HepG2 (cell line): ENCODE data around the gene CAMK2D. TPM values are rescaled to one million over a fixed set of nuclear protein-coding genes. Genes with fewer than 3 reads are reported as not detected.
A peak's percentile ranks its signal among the peaks of the same experiment; 100 is the strongest.

Experiments used
- HDAC2 ChIP-seq: sonication (generic); formaldehyde crosslinking; IDR thresholded peaks from 2 replicates; pipeline ENCODE4 v1.4.0; 2020; ENCODE audit warnings: missing genetic modification reagents
- PHF8 ChIP-seq: sonication (generic); formaldehyde crosslinking; IDR thresholded peaks from 2 replicates; pipeline ENCODE4 v1.5.0; 2020; ENCODE audit warnings: missing genetic modification reagents
- ZNF138 ChIP-seq: sonication (generic); formaldehyde crosslinking; IDR thresholded peaks from 2 replicates; pipeline ENCODE4 v1.5.0; 2020; ENCODE audit warnings: mild to moderate bottlenecking, low read depth, missing genetic modification reagents
- ZNF496 ChIP-seq: sonication (generic); formaldehyde crosslinking; IDR thresholded peaks from 2 replicates; pipeline ENCODE4 v1.8.1; 2023; ENCODE audit warnings: mild to moderate bottlenecking, moderate library complexity, missing genetic modification reagents; ENCODE audit not compliant: insufficient replicate concordance
- polyA plus RNA-seq, 8 experiments: library from polyadenylated mRNA; depleted of rRNA in 3 of 8; stranded (reverse) in 7 of 8; unstranded in 1 of 8; fragments of >200 nt; fragmentation: Illumina TruSeq in 4 of 8; extraction: Trizol in 4 of 8; gene quantifications; 2 replicates each; pipeline versions ENCODE4 v1.2.1 to v1.2.3, GENCODE V29; 2011 to 2016; ENCODE audit warnings: low read depth in 4 of 8, missing spikeins in 1 of 8, mixed read lengths in 1 of 8; ENCODE audit not compliant: insufficient read depth in 1 of 8
- total RNA-seq, 5 experiments: library from RNA; depleted of rRNA; stranded (reverse); fragments of >200 nt; fragmentation: Illumina TruSeq; extraction: Trizol; gene quantifications; 2 replicates each; pipeline ENCODE4 v1.2.3, GENCODE V29; 2016; ENCODE audit warnings: low read depth in 1 of 5
- TF ChIP-seq, protein P1 (sequence below): sonication (generic); formaldehyde crosslinking; IDR thresholded peaks from 2 replicates; pipeline ENCODE4 v1.5.0; 2020; ENCODE audit warnings: mild to moderate bottlenecking, missing genetic modification reagents
- TF ChIP-seq, protein P2 (sequence below): sonication (generic); formaldehyde crosslinking; IDR thresholded peaks from 2 replicates; pipeline ENCODE4 v1.8.0; 2022; ENCODE audit warnings: low read depth, missing genetic modification reagents
- TF ChIP-seq, protein P3 (sequence below): sonication (generic); formaldehyde crosslinking; IDR thresholded peaks from 2 replicates; pipeline ENCODE4 v1.9.0; 2021; ENCODE audit warnings: missing genetic modification reagents, mild to moderate bottlenecking, borderline replicate concordance
- TF ChIP-seq, protein P4 (sequence below): sonication (generic); formaldehyde crosslinking; IDR thresholded peaks from 2 replicates; pipeline ENCODE4 v1.8.0; 2022; ENCODE audit warnings: mild to moderate bottlenecking, missing genetic modification reagents
- TF ChIP-seq, protein P5 (sequence below): sonication (generic); formaldehyde crosslinking; IDR thresholded peaks from 2 replicates; pipeline ENCODE4 v1.4.0; 2020; ENCODE audit warnings: missing genetic modification reagents, borderline replicate concordance
- TF ChIP-seq, protein P6 (sequence below): sonication (generic); formaldehyde crosslinking; IDR thresholded peaks from 2 replicates; pipeline ENCODE4 v1.4.0; 2020; ENCODE audit warnings: low read depth, mild to moderate bottlenecking, missing genetic modification reagents

The CAMK2D gene
- total and polyA plus RNA-seq, 2 of the 13 experiments (the other 11 are each of a cell fraction or from before 2014, with no cell fraction given) = 18.0 to 65.4 TPM

DNA sequence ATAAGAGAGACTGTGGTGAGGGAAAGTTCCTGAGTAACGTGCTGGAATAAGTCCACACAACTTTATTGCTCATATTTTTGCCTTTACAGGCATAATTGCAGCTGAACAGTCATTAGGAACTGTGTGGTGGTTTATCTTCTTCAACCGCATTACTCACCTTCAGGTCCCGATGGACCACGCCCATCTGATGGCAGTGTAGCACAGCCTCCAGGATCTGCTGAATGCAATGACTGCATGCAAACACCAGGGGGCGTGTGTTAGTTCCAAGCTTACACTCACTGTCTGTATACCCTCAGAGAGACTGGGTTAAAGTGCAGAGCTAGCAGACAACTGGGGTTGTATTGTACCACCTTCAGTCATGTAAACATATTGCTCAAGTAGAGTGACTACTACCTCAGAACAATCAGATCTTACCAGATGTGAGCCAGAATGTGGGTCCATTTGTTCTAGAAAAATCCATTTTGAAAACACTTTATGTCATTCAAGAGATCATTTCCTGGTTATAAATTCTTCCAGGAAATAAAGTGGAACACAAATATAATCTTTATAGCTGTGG, 214.0 kb downstream of the CAMK2D start (continued):
- TF ChIP-seq, protein P1, sequence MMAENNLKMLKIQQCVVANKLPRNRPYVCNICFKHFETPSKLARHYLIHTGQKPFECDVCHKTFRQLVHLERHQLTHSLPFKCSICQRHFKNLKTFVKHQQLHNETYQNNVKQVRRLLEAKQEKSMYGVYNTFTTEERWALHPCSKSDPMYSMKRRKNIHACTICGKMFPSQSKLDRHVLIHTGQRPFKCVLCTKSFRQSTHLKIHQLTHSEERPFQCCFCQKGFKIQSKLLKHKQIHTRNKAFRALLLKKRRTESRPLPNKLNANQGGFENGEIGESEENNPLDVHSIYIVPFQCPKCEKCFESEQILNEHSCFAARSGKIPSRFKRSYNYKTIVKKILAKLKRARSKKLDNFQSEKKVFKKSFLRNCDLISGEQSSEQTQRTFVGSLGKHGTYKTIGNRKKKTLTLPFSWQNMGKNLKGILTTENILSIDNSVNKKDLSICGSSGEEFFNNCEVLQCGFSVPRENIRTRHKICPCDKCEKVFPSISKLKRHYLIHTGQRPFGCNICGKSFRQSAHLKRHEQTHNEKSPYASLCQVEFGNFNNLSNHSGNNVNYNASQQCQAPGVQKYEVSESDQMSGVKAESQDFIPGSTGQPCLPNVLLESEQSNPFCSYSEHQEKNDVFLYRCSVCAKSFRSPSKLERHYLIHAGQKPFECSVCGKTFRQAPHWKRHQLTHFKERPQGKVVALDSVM = peak; percentile 18; the same call in 1 of the 2 replicates
- no peak for TF ChIP-seq ZNF138
- TF ChIP-seq HDAC2 (CRISPR knock-in tag) = peak; percentile 76; the same call in 1 of the 2 replicates
- TF ChIP-seq ZNF496 (CRISPR knock-in tag) = no peak
- no peak for TF ChIP-seq PHF8 (CRISPR knock-in tag)
- TF ChIP-seq, protein P2, sequence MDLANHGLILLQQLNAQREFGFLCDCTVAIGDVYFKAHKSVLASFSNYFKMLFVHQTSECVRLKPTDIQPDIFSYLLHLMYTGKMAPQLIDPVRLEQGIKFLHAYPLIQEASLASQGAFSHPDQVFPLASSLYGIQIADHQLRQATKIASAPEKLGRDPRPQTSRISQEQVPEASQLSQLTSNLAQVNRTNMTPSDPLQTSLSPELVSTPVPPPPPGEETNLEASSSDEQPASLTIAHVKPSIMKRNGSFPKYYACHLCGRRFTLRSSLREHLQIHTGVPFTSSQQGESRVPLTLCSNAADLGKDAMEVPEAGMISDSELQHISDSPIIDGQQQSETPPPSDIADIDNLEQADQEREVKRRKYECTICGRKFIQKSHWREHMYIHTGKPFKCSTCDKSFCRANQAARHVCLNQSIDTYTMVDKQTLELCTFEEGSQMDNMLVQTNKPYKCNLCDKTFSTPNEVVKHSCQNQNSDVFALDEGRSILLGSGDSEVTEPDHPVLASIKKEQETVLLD (CRISPR knock-in tag) = no peak
- TF ChIP-seq, protein P3, sequence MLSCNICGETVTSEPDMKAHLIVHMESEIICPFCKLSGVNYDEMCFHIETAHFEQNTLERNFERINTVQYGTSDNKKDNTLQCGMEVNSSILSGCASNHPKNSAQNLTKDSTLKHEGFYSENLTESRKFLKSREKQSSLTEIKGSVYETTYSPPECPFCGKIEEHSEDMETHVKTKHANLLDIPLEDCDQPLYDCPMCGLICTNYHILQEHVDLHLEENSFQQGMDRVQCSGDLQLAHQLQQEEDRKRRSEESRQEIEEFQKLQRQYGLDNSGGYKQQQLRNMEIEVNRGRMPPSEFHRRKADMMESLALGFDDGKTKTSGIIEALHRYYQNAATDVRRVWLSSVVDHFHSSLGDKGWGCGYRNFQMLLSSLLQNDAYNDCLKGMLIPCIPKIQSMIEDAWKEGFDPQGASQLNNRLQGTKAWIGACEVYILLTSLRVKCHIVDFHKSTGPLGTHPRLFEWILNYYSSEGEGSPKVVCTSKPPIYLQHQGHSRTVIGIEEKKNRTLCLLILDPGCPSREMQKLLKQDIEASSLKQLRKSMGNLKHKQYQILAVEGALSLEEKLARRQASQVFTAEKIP = no peak
- TF ChIP-seq, protein P4, sequence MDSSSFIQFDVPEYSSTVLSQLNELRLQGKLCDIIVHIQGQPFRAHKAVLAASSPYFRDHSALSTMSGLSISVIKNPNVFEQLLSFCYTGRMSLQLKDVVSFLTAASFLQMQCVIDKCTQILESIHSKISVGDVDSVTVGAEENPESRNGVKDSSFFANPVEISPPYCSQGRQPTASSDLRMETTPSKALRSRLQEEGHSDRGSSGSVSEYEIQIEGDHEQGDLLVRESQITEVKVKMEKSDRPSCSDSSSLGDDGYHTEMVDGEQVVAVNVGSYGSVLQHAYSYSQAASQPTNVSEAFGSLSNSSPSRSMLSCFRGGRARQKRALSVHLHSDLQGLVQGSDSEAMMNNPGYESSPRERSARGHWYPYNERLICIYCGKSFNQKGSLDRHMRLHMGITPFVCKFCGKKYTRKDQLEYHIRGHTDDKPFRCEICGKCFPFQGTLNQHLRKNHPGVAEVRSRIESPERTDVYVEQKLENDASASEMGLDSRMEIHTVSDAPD (CRISPR knock-in tag) = no peak
- TF ChIP-seq, protein P5, sequence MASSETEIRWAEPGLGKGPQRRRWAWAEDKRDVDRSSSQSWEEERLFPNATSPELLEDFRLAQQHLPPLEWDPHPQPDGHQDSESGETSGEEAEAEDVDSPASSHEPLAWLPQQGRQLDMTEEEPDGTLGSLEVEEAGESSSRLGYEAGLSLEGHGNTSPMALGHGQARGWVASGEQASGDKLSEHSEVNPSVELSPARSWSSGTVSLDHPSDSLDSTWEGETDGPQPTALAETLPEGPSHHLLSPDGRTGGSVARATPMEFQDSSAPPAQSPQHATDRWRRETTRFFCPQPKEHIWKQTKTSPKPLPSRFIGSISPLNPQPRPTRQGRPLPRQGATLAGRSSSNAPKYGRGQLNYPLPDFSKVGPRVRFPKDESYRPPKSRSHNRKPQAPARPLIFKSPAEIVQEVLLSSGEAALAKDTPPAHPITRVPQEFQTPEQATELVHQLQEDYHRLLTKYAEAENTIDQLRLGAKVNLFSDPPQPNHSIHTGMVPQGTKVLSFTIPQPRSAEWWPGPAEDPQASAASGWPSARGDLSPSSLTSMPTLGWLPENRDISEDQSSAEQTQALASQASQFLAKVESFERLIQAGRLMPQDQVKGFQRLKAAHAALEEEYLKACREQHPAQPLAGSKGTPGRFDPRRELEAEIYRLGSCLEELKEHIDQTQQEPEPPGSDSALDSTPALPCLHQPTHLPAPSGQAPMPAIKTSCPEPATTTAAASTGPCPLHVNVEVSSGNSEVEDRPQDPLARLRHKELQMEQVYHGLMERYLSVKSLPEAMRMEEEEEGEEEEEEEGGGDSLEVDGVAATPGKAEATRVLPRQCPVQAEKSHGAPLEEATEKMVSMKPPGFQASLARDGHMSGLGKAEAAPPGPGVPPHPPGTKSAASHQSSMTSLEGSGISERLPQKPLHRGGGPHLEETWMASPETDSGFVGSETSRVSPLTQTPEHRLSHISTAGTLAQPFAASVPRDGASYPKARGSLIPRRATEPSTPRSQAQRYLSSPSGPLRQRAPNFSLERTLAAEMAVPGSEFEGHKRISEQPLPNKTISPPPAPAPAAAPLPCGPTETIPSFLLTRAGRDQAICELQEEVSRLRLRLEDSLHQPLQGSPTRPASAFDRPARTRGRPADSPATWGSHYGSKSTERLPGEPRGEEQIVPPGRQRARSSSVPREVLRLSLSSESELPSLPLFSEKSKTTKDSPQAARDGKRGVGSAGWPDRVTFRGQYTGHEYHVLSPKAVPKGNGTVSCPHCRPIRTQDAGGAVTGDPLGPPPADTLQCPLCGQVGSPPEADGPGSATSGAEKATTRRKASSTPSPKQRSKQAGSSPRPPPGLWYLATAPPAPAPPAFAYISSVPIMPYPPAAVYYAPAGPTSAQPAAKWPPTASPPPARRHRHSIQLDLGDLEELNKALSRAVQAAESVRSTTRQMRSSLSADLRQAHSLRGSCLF (CRISPR knock-in tag) = no peak
- TF ChIP-seq, protein P6, sequence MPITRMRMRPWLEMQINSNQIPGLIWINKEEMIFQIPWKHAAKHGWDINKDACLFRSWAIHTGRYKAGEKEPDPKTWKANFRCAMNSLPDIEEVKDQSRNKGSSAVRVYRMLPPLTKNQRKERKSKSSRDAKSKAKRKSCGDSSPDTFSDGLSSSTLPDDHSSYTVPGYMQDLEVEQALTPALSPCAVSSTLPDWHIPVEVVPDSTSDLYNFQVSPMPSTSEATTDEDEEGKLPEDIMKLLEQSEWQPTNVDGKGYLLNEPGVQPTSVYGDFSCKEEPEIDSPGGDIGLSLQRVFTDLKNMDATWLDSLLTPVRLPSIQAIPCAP (CRISPR knock-in tag) = no peak
